Dermis microvascular lymphatic vessel endothelial cell (primary cell): ENCODE measurements around the gene SNX33. TPM values are rescaled to one million over a fixed set of nuclear protein-coding genes. Genes with fewer than 3 reads are reported as not detected.
A peak's percentile ranks its signal among the peaks of the same experiment; 100 is the strongest.
"Not testable (repeated sequence)": the region's sequence is repeated elsewhere in the genome, so short reads cannot be mapped to it uniquely, and the experiment has no call there.

Experiments
- DNase-seq, 2 donors: peaks; one replicate each; pipeline versions ENCODE4 v3.0.0 to v3.0.0-alpha.2; 2010; ENCODE audit warnings: low read depth in 2 of 2
- total RNA-seq: library from RNA; depleted of rRNA; stranded (reverse); fragments of >200 nt; gene quantifications from 2 replicates; pipeline ENCODE4 v1.2.1, GENCODE V29; 2014

SNX33 gene
- total RNA-seq, 1 donor from 2014 or later = 8.6 TPM

- not testable (repeated sequence) for DNase-seq
These were observed 51.8 kb downstream of the SNX33 start for GRCh38 chr15:75699517-75699916.

- peak in 1 of 2 donors; percentile 51 for DNase-seq
These were observed 52.5 kb downstream of the SNX33 start for GRCh38 chr15:75699961-75700874.

DNA sequence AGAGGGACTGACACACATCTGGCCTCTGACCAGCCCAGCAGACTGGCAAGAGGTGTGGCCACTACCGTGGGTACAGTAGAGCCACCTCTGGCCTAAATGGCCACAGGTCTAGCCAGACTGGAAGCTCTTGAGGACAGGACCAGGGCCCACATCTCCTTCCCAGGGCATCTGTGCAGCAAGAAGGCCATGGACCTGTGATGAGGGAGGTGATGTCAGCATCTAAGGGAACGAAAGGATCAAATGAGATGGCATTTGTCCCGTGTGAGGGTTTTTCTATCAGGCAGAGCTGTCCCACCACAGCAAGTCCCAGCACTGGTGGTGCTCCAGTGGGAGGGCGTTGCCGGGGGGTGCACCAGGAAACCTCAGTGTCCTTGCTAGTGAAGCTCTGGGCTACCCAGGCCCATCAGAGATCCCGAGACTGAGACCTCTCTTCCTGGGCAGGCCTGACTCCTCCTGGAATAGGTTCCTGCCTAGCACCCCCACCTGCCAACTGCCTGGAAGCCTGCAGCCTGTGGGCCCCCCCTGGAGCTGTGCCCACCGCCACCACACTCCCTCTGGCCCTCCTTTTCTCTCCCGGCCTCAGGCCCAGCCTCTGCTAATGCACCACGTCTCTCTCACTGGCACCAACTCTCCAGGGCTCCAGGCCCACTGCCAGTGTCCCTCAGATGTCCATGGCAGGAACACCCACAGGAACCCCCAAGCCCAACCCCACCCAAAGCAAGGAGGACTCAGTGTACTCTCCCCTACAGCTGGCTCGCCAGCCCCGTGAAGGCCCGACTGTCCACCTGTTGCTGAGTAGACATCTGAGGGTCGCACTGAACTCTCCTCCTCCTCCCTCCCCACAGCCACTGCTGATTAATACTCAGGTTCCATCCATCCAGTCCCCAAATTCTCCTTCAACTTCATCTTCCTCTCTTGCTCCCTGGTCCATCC is 53.6 kb downstream of the SNX33 start:
- DNase-seq = not testable (repeated sequence)

DNA sequence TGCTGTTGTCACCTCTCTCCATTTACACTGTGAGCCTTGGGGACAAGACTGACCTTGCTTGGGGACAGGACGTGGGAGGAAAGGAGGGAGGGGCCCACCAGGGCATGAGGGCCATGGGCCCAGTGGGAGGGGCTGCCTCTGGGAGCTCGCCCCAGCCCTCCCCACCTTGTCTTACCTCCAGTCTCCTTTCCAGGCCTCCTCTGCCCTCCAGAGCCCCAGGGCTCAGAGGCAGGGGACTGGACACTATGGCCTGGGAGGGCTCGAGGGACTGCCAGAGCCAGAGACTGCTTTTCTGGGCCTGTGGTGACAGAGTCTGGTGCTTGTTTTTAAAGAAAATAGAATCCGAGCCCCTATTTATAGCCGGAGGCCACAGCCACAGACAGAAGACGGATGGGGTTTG is 54.7 kb downstream of the SNX33 start:
- no peak for DNase-seq

DNA sequence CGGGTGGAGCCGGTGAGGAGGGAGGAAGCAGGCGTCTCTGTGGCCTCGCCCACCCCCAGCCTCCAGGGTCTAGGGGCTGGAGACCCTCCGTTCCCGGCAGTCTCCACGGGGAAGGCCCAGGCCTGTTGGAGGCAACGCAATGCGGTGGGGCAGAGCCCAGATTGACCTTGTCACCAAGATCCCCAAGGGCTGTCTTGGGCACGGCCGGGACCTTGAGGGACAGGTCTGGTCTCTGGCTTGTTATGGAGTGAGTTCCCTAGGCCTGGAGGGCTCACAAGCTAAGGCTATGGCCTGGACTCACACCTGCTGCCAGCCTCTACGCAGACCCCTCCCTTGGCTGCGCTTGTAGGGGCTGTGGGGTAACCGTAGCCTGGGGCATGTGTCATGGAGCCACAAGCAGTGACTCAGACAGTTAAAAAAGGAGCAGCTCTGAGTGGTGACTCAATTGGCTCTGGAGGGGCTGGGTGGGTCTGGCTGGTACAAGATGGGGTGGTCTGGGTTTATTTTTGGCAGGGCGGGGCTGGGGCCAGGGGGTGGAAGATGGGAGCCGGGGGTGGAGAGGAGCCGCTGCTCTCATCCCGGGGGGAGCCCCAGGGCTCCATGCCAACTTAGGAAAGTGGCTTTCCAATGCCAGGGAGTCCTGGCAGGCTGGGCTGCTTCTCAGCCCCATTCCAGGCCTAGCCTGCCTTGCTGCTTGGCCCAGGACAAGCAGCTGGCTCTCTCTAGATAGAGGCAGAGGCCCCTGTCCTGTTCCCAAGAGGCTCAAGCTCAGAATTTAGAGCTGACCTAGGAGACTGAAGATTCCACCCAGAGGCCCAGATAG is 55.9 kb downstream of the SNX33 start:
- DNase-seq = not testable (repeated sequence)

- DNase-seq = no peak
These were observed 56.5 kb downstream of the SNX33 start for GRCh38 chr15:75704263-75704615.

GRCh38 chr15:75704618-75705017 is 56.9 kb downstream of the SNX33 start:
- no peak for DNase-seq

DNA sequence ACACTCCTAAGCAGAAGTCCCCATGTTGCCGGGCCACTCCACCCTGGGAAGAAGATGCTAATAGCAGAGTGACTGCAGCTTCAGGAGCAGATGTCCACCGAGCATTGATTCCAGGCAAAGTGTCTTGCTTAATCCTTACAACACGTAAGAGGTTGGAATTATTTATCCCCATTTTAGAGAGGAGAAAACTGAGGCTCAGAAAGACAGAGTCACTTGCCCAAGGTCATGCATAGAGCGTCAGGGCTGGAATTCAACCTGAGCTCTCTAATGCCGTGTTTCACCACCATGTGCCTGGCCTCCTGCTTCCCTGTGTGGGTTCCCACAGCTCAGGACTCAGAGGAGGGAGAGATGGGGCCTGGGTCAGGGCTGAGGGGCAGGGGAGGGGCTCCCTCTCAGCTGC is 57.7 kb downstream of the SNX33 start:
- not testable (repeated sequence) for DNase-seq

GRCh38 chr15:75705854-75706681 is 58.4 kb downstream of the SNX33 start:
- DNase-seq = no peak

DNA sequence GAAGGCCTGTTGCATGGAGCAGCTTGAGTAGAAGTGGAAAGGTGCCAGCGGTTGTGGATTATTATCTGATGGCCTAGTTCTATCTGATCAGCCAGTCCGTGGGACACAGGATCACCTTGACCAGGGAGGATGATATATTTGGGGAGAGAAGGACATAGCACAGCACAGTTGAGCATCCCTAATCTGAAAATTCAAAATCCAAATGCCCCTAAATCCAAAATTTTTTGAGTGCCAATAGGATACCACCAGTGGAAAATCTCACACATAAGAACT is 58.9 kb downstream of the SNX33 start:
- DNase-seq = no peak

DNA sequence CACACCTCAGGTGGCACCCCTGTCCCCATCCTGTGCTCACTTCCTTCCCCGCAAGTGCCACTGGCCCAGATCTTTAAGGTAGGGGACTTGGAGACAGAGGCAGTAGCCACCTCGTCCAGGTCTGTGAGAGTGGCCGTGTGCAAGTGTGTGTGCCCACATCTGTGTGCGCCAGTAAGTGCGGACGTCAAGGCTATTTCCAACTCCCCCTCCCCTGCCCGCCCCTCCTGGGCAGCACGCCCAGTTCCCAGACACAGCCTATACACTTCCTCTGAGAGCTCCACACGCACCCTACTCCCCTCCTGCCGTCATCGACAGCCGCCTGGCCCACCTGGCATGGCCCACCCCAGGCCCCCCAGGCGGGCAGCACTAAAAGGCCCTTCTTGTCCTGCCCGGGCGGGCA is 61.7 kb downstream of the SNX33 start:
- peak in 1 of 2 donors; percentile 53 for DNase-seq

- not testable (repeated sequence) for DNase-seq
These were observed 63.2 kb downstream of the SNX33 start for GRCh38 chr15:75710874-75711273.

DNA sequence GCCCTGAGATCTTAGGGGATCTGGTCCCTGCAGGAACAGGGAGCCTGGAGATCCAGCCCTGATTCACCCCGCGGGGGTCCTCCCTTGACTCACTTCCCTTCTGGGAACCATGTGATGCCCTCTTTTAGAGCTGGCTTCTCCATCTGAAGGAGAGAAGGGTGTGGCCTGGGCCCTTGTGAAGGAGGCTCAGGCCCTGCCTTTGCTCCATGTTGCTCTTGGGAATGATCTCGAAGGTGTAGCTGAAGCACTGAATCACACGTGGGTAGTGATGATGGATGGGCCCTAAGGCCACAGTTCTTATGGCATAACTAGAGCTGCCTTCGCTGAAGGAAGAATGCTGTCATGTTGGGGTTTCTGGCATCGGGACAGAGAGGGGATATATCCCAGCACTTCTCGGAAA is 63.8 kb downstream of the SNX33 start:
- DNase-seq = not testable (repeated sequence)

Other genes with a start within 250 kb of the SNX33 start
- 23.1 and 29.6 TPM in 2 replicates for gene SIN3A, start 196.2 kb upstream of the SNX33 start, total RNA-seq
- gene PTPN9, start 68.6 kb upstream of the SNX33 start, total RNA-seq = 16.8 and 19.3 TPM in 2 replicates
- 14.0 and 15.2 TPM in 2 replicates for gene SNUPN, start 22.2 kb upstream of the SNX33 start, total RNA-seq
- gene IMP3, start 7.7 kb upstream of the SNX33 start, total RNA-seq = 61.1 and 68.5 TPM in 2 replicates
- under 0.01 and 0.13 TPM in 2 replicates for gene CSPG4, start 64.9 kb downstream of the SNX33 start, total RNA-seq
- 44.2 and 51.3 TPM in 2 replicates for gene UBE2Q2, start 195.5 kb downstream of the SNX33 start, total RNA-seq